WTC11 (cell line): ENCODE results near the gene ZNF669. TPM values are rescaled to one million over a fixed set of nuclear protein-coding genes. Genes with fewer than 3 reads are reported as not detected.

Experiments used
- ATAC-seq: fragments of 200-7000 bp; cut with Tn5 transposase; 2 replicates; pipeline ENCODE4 v1.10.0; 2021; ENCODE audit warnings: mild to moderate bottlenecking, moderate library complexity
- CTCF ChIA-PET: fragments of 300-600 bp; sonication (Branson Sonifier 250); formaldehyde crosslinking; loops from one replicate; lab custom pipeline; 2021; ENCODE audit warnings: antibody characterized with exemption; lab: Charles Lee
- POLR2A ChIA-PET: fragments of 350-600 bp; sonication (Branson Sonifier 250); formaldehyde crosslinking; loops from one replicate; lab custom pipeline; 2021; ENCODE audit warnings: antibody characterized with exemption; lab: Charles Lee
- DNase-seq: peaks from one replicate; pipeline ENCODE4 v3.0.0; 2021; ENCODE audit warnings: low spot score
- H3K27ac Mint-ChIP-seq: 2 replicates; pipeline ENCODE4 v1.8.0; 2021; ENCODE audit warnings: mixed read lengths
- H3K27me3 Mint-ChIP-seq: 2 replicates; pipeline ENCODE4 v1.8.0; 2021; ENCODE audit warnings: low read depth, mild to moderate bottlenecking, moderate library complexity, mixed read lengths
- H3K36me3 Mint-ChIP-seq: 2 replicates; pipeline ENCODE4 v1.8.0; 2021; ENCODE audit warnings: mixed read lengths
- H3K4me1 Mint-ChIP-seq: 2 replicates; pipeline ENCODE4 v1.8.0; 2022; ENCODE audit warnings: mixed read lengths
- H3K4me3 Mint-ChIP-seq: 2 replicates; pipeline ENCODE4 v1.8.0; 2021; ENCODE audit warnings: mild to moderate bottlenecking, moderate library complexity, mixed read lengths
- H3K9me3 Mint-ChIP-seq: 2 replicates; pipeline ENCODE4 v1.8.0; 2021; ENCODE audit warnings: mixed read lengths
- JAZF1 ChIP-seq: fragments of 250-450 bp; sonication (Bioruptor Pico); IDR thresholded peaks from 2 replicates; pipeline ENCODE4 v1.9.0; 2021; ENCODE audit warnings: moderate library complexity, mild to moderate bottlenecking, inconsistent platforms
- JUN ChIP-seq: sonication (generic); formaldehyde crosslinking; IDR thresholded peaks from 2 replicates; pipeline ENCODE4 v1.8.0; 2023; ENCODE audit warnings: mild to moderate bottlenecking, missing genetic modification reagents
- MXD4 ChIP-seq: fragments of 250-450 bp; sonication (Bioruptor Pico); IDR thresholded peaks from 2 replicates; pipeline ENCODE4 v1.8.0; 2021; ENCODE audit warnings: mild to moderate bottlenecking, moderate library complexity, borderline replicate concordance
- NFE2L1 ChIP-seq: sonication (generic); formaldehyde crosslinking; IDR thresholded peaks from 2 replicates; pipeline ENCODE4 v1.8.1; 2023; ENCODE audit warnings: missing genetic modification reagents
- NFYB ChIP-seq: sonication (generic); formaldehyde crosslinking; conservative IDR thresholded peaks from 2 replicates; pipeline ENCODE4 v1.8.0; 2022; ENCODE audit warnings: low read depth, missing genetic modification reagents
- PRRX2 ChIP-seq: fragments of 250-450 bp; sonication (Bioruptor Pico); IDR thresholded peaks from 2 replicates; pipeline ENCODE4 v1.8.0; 2021; ENCODE audit warnings: mild to moderate bottlenecking
- TEAD1 ChIP-seq: sonication (generic); formaldehyde crosslinking; IDR thresholded peaks from 2 replicates; pipeline ENCODE4 v1.8.0; 2022; ENCODE audit warnings: mild to moderate bottlenecking, missing genetic modification reagents
- ZNF263 ChIP-seq: sonication (generic); formaldehyde crosslinking; IDR thresholded peaks from 2 replicates; pipeline ENCODE4 v1.8.1; 2022; ENCODE audit warnings: low read depth, mild to moderate bottlenecking, moderate library complexity, missing genetic modification reagents
- total RNA-seq: library from RNA; stranded (reverse); gene quantifications from 3 replicates; pipeline ENCODE4 v1.2.3, GENCODE V29; 2021
- TF ChIP-seq, protein P1 (sequence below): sonication (generic); formaldehyde crosslinking; IDR thresholded peaks from 2 replicates; pipeline ENCODE4 v1.8.1; 2022; ENCODE audit warnings: mild to moderate bottlenecking, missing genetic modification reagents, moderate library complexity, borderline replicate concordance
- TF ChIP-seq, protein P2 (sequence below): sonication (generic); formaldehyde crosslinking; IDR thresholded peaks from 2 replicates; pipeline ENCODE4 v1.8.1; 2022; ENCODE audit warnings: low read depth, mild to moderate bottlenecking, moderate library complexity, missing genetic modification reagents, borderline replicate concordance
- TF ChIP-seq, protein P3 (sequence below): sonication (generic); formaldehyde crosslinking; IDR thresholded peaks from 2 replicates; pipeline ENCODE4 v1.8.1; 2023; ENCODE audit warnings: mild to moderate bottlenecking, missing genetic modification reagents
- TF ChIP-seq, protein P4 (sequence below): sonication (generic); formaldehyde crosslinking; IDR thresholded peaks from 2 replicates; pipeline ENCODE4 v1.8.0; 2023; ENCODE audit warnings: missing genetic modification reagents
- TF ChIP-seq, protein P5 (sequence below): sonication (generic); formaldehyde crosslinking; IDR thresholded peaks from 2 replicates; pipeline ENCODE4 v1.8.0; 2022; ENCODE audit warnings: mild to moderate bottlenecking, missing genetic modification reagents
- TF ChIP-seq, protein P6 (sequence below): sonication (generic); formaldehyde crosslinking; IDR thresholded peaks from 2 replicates; pipeline ENCODE4 v1.8.1; 2023; ENCODE audit warnings: mild to moderate bottlenecking, missing genetic modification reagents, moderate library complexity
- TF ChIP-seq, protein P7 (sequence below): fragments of 250-450 bp; sonication (Bioruptor Pico); IDR thresholded peaks from 2 replicates; pipeline ENCODE4 v1.8.0; 2021; ENCODE audit warnings: mild to moderate bottlenecking
- TF ChIP-seq, protein P8 (sequence below): fragments of 250-450 bp; sonication (Bioruptor Pico); IDR thresholded peaks from 2 replicates; pipeline ENCODE4 v1.9.0; 2021; ENCODE audit warnings: mild to moderate bottlenecking
- TF ChIP-seq, protein P9 (sequence below): fragments of 250-450 bp; sonication (Bioruptor Pico); IDR thresholded peaks from 2 replicates; pipeline ENCODE4 v1.9.0; 2021; ENCODE audit warnings: mild to moderate bottlenecking

The ZNF669 gene
- total RNA-seq, 1 experiment from 2014 or later: 18.3 TPM

DNA sequence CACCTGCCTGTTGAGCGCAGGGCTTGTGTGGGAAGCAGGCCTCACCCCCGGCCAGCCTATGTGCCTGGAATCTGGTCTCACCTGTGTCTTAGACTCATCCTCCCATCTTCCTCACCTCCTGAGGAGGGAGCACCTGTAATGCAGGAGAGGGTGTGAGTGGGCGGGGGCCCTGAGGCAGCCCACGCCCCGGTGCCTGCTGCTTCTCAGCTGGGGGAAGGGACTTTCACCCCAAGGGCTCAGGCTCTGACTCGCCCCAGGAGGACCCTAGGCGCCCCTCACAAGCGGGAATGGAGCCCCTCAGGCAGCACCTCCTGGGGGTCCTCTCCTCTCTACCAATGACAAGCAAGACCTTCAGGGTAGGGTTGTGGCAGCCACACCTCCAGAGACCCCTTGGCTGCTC, 18.8 kb downstream of the ZNF669 start (continued):
- TF ChIP-seq PRRX2 (CRISPR knock-in tag) (no peak), JUN (CRISPR knock-in tag) (no peak), MXD4 (no peak), NFYB (CRISPR knock-in tag) (no peak)
- TF ChIP-seq, protein P1, sequence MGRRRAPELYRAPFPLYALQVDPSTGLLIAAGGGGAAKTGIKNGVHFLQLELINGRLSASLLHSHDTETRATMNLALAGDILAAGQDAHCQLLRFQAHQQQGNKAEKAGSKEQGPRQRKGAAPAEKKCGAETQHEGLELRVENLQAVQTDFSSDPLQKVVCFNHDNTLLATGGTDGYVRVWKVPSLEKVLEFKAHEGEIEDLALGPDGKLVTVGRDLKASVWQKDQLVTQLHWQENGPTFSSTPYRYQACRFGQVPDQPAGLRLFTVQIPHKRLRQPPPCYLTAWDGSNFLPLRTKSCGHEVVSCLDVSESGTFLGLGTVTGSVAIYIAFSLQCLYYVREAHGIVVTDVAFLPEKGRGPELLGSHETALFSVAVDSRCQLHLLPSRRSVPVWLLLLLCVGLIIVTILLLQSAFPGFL (CRISPR knock-in tag): no peak
- TF ChIP-seq, protein P2, sequence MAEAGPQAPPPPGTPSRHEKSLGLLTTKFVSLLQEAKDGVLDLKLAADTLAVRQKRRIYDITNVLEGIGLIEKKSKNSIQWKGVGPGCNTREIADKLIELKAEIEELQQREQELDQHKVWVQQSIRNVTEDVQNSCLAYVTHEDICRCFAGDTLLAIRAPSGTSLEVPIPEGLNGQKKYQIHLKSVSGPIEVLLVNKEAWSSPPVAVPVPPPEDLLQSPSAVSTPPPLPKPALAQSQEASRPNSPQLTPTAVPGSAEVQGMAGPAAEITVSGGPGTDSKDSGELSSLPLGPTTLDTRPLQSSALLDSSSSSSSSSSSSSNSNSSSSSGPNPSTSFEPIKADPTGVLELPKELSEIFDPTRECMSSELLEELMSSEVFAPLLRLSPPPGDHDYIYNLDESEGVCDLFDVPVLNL (CRISPR knock-in tag): no peak
- TF ChIP-seq, protein P3, sequence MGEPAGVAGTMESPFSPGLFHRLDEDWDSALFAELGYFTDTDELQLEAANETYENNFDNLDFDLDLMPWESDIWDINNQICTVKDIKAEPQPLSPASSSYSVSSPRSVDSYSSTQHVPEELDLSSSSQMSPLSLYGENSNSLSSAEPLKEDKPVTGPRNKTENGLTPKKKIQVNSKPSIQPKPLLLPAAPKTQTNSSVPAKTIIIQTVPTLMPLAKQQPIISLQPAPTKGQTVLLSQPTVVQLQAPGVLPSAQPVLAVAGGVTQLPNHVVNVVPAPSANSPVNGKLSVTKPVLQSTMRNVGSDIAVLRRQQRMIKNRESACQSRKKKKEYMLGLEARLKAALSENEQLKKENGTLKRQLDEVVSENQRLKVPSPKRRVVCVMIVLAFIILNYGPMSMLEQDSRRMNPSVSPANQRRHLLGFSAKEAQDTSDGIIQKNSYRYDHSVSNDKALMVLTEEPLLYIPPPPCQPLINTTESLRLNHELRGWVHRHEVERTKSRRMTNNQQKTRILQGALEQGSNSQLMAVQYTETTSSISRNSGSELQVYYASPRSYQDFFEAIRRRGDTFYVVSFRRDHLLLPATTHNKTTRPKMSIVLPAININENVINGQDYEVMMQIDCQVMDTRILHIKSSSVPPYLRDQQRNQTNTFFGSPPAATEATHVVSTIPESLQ (CRISPR knock-in tag): no peak
- TF ChIP-seq, protein P4, sequence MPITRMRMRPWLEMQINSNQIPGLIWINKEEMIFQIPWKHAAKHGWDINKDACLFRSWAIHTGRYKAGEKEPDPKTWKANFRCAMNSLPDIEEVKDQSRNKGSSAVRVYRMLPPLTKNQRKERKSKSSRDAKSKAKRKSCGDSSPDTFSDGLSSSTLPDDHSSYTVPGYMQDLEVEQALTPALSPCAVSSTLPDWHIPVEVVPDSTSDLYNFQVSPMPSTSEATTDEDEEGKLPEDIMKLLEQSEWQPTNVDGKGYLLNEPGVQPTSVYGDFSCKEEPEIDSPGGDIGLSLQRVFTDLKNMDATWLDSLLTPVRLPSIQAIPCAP (CRISPR knock-in tag): no peak
- TF ChIP-seq, protein P5, sequence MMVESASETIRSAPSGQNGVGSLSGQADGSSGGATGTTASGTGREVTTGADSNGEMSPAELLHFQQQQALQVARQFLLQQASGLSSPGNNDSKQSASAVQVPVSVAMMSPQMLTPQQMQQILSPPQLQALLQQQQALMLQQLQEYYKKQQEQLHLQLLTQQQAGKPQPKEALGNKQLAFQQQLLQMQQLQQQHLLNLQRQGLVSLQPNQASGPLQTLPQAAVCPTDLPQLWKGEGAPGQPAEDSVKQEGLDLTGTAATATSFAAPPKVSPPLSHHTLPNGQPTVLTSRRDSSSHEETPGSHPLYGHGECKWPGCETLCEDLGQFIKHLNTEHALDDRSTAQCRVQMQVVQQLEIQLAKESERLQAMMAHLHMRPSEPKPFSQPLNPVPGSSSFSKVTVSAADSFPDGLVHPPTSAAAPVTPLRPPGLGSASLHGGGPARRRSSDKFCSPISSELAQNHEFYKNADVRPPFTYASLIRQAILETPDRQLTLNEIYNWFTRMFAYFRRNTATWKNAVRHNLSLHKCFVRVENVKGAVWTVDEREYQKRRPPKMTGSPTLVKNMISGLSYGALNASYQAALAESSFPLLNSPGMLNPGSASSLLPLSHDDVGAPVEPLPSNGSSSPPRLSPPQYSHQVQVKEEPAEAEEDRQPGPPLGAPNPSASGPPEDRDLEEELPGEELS: no peak
- TF ChIP-seq, protein P6, sequence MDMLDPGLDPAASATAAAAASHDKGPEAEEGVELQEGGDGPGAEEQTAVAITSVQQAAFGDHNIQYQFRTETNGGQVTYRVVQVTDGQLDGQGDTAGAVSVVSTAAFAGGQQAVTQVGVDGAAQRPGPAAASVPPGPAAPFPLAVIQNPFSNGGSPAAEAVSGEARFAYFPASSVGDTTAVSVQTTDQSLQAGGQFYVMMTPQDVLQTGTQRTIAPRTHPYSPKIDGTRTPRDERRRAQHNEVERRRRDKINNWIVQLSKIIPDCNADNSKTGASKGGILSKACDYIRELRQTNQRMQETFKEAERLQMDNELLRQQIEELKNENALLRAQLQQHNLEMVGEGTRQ (CRISPR knock-in tag): no peak
- TF ChIP-seq, protein P7, sequence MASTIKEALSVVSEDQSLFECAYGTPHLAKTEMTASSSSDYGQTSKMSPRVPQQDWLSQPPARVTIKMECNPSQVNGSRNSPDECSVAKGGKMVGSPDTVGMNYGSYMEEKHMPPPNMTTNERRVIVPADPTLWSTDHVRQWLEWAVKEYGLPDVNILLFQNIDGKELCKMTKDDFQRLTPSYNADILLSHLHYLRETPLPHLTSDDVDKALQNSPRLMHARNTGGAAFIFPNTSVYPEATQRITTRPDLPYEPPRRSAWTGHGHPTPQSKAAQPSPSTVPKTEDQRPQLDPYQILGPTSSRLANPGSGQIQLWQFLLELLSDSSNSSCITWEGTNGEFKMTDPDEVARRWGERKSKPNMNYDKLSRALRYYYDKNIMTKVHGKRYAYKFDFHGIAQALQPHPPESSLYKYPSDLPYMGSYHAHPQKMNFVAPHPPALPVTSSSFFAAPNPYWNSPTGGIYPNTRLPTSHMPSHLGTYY (CRISPR knock-in tag): no peak
- TF ChIP-seq, all 79 proteins: peak for 0

DNA sequence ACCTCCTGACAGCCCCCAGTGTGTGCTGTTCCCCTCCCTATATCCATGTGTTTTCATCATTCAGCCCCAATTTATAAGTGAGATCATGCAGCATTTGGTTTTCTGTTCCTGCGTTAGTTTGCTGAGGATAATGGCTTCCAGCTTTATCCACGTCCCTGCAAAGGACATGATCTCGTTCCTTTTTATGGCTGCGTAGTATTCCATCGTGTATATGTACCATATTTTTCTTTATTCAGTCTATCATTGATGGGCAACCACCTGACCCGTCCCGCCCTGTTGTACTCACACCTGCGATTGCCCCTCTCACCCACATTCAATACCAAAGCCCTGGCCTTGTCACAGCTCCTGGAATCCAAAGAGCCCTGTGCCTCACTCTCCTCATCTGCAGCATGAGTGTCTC, 19.4 kb downstream of the ZNF669 start:
- Mint-ChIP-seq H3K9me3 (peaks cover 22% of the 10 kb centered on the region), H3K27ac (no peak overlapping the region), H3K4me3 (no peak overlapping the region), H3K4me1 (peaks cover 6% of the 10 kb centered on the region), H3K36me3 (no peaks in the 10 kb centered on the region), H3K27me3 (peaks cover 8% of the 10 kb centered on the region; the same call in 1 of the 2 replicates)
- no peak for DNase-seq
- ChIA-PET CTCF (no interaction called here), POLR2A (no interaction called here)
- TF ChIP-seq, protein P8, sequence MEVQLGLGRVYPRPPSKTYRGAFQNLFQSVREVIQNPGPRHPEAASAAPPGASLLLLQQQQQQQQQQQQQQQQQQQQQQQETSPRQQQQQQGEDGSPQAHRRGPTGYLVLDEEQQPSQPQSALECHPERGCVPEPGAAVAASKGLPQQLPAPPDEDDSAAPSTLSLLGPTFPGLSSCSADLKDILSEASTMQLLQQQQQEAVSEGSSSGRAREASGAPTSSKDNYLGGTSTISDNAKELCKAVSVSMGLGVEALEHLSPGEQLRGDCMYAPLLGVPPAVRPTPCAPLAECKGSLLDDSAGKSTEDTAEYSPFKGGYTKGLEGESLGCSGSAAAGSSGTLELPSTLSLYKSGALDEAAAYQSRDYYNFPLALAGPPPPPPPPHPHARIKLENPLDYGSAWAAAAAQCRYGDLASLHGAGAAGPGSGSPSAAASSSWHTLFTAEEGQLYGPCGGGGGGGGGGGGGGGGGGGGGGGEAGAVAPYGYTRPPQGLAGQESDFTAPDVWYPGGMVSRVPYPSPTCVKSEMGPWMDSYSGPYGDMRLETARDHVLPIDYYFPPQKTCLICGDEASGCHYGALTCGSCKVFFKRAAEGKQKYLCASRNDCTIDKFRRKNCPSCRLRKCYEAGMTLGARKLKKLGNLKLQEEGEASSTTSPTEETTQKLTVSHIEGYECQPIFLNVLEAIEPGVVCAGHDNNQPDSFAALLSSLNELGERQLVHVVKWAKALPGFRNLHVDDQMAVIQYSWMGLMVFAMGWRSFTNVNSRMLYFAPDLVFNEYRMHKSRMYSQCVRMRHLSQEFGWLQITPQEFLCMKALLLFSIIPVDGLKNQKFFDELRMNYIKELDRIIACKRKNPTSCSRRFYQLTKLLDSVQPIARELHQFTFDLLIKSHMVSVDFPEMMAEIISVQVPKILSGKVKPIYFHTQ (CRISPR knock-in tag): no peak
- TF ChIP-seq, protein P9, sequence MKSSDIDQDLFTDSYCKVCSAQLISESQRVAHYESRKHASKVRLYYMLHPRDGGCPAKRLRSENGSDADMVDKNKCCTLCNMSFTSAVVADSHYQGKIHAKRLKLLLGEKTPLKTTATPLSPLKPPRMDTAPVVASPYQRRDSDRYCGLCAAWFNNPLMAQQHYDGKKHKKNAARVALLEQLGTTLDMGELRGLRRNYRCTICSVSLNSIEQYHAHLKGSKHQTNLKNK (CRISPR knock-in tag): no peak
- no peak for TF ChIP-seq NFE2L1
- TF ChIP-seq TEAD1 (CRISPR knock-in tag): no peak
- no peak for TF ChIP-seq ZNF263 (CRISPR knock-in tag)
- TF ChIP-seq, protein P2 (CRISPR knock-in tag): no peak
- TF ChIP-seq JAZF1: no peak
- ATAC-seq: no peak
